SK-N-MC (cell line): Measurements from ENCODE around the gene PRDM15.

Source experiments
- EZH2 ChIP-seq: fragments of 200-600 bp; sonication (generic); IDR thresholded peaks from one replicate; pipeline ENCODE4 v1.6.1; 2017; ENCODE audit warnings: antibody characterized with exemption
- FOXP2 ChIP-seq: optimal IDR thresholded peaks from 2 replicates; pipeline ENCODE3; 2011; ENCODE audit warnings: mild to moderate bottlenecking, moderate library complexity; ENCODE audit not compliant: insufficient read depth; ENCODE audit errors: extremely low read length, control extremely low read depth
- POLR2AphosphoS5 ChIP-seq: IDR thresholded peaks from 2 replicates; pipeline ENCODE4 v1.6.1; 2012; ENCODE audit warnings: mild to moderate bottlenecking, low read depth, low read length, borderline replicate concordance

- TF ChIP-seq POLR2AphosphoS5 (no peak), EZH2 (no peak), FOXP2 (no peak)
These were observed 128.5 kb downstream of the PRDM15 start for GRCh38 chr21:41750532-41751151.
